ENCODE measurements around the gene PRDM10. TPM values are rescaled to one million over a fixed set of nuclear protein-coding genes. Genes with fewer than 3 reads are reported as not detected.
A peak's percentile ranks its signal among the peaks of the same experiment; 100 is the strongest.

The PRDM10 gene
- total and polyA plus RNA-seq, 3 experiments from 2014 or later, result 2.8 to 17.7 (median 16.0) TPM

DNA sequence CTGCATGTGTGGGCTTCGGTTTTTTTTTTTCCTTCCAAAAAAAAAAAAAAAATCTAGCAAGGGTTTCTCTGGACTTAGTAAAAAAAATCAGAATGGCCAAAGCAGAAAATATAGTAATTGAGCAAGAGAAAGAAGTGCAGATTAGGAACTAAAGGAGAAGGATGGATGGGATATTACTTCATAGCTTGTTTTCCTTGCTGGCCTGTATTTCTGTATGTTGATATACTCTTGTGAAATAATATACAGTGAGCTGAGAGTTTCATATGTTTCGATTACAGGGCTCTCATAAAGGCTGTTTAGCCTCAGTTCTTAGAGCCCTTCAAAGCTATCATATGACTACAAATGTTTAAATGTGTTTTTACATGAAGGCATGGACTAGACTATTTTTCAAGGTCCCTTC, 72.9 kb downstream of the PRDM10 start:
- POLR2A ChIA-PET, result no interaction called here
- CTCF ChIA-PET, result interaction anchor here (1.1 to 1.2 kb wide), 2 partner anchors 8 to 203 kb away, joined by 3 to 6 read pairs; no protein-coding TSS in a partner anchor
- no peaks in the 10 kb centered on the region for H3K27me3 Mint-ChIP-seq
- no peak overlapping the region for H3K4me3 ChIP-seq (ENCODE audit: low read length)
- H3K36me3 Mint-ChIP-seq, result peaks cover 6 to 56% (median 36%) of the 10 kb centered on the region in 3 donors
- H3K9me3 Mint-ChIP-seq, result no peaks in the 10 kb centered on the region
- no peaks in the 10 kb centered on the region for H3K4me1 ChIP-seq (ENCODE audit: insufficient read depth, low read length)
- H3K27ac Mint-ChIP-seq, result peak overlapping the region in 2 of 8 donors; percentile 15 to 17
- H3K4me1 Mint-ChIP-seq, result no peaks in the 10 kb centered on the region
- H3K27me3 ChIP-seq (ENCODE audit: insufficient read depth, low read length, poor library complexity, severe bottlenecking), result no peaks in the 10 kb centered on the region
- DNase-seq, result no peak
- no peak overlapping the region for H3K4me3 Mint-ChIP-seq
- H3K9me3 ChIP-seq (ENCODE audit: low read length), result no peaks in the 10 kb centered on the region
- H3K36me3 ChIP-seq (ENCODE audit: insufficient read depth, low read length), result peaks cover 6% of the 10 kb centered on the region
- no peak overlapping the region for H3K27ac ChIP-seq (ENCODE audit: low read depth, low read length)

DNA sequence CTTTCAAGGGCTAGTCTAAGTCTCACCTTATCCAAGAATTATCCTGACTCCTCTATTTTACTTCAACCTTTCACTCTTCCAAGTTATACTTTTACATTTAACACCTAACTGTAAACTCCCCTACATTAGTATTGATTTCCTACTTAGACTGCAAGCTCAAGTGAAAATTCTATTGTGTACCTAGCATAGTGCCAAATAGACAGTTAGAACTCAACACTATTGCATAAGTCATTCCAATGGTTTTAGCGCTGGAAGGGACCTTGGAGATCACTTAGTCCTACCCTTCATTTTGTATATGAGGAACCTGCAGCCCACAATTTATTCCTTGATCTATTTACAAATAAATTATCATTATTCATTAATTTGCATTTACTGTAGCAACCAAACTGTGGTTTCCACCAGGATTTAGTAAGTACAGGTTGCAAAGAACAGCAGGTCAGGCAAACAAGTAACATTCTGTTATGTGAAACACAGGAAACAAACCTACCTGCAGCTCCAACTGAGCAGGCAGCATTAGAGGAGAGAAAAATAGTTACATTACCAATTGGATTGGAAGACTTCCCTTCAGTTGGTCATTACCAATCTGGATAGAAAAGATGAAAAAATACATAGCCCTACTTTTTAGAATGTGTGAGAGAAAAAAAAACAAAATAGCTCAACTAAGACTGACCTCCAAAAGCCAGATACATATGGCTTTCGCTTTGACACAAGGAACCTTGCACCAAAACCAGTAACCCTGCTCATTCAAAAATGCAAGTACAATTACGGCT, 73.5 kb downstream of the PRDM10 start:
- H3K27me3 Mint-ChIP-seq, result no peaks in the 10 kb centered on the region
- no peak overlapping the region for H3K4me3 Mint-ChIP-seq
- H3K27ac ChIP-seq (ENCODE audit: low read depth, low read length), result no peak overlapping the region
- ChIA-PET POLR2A (no interaction called here), CTCF (interaction anchor here (1.1 to 13.9 kb wide), 3 partner anchors 8 to 204 kb away, joined by 3 to 159 read pairs (median 6); no protein-coding TSS in a partner anchor)
- H3K9me3 Mint-ChIP-seq, result no peaks in the 10 kb centered on the region
- H3K4me1 ChIP-seq (ENCODE audit: insufficient read depth, low read length), result no peaks in the 10 kb centered on the region
- no peak overlapping the region for H3K4me3 ChIP-seq (ENCODE audit: low read length)
- no peaks in the 10 kb centered on the region for H3K9me3 ChIP-seq (ENCODE audit: low read length)
- H3K36me3 ChIP-seq (ENCODE audit: insufficient read depth, low read length), result peaks cover 5% of the 10 kb centered on the region
- no peaks in the 10 kb centered on the region for H3K27me3 ChIP-seq (ENCODE audit: insufficient read depth, low read length, poor library complexity, severe bottlenecking)
- DNase-seq, result no peak
- peak overlapping the region in 2 of 8 donors; percentile 20 to 76 for H3K27ac Mint-ChIP-seq
- no peaks in the 10 kb centered on the region for H3K4me1 Mint-ChIP-seq
- peaks cover 6 to 54% (median 30%) of the 10 kb centered on the region in 3 donors for H3K36me3 Mint-ChIP-seq

DNA sequence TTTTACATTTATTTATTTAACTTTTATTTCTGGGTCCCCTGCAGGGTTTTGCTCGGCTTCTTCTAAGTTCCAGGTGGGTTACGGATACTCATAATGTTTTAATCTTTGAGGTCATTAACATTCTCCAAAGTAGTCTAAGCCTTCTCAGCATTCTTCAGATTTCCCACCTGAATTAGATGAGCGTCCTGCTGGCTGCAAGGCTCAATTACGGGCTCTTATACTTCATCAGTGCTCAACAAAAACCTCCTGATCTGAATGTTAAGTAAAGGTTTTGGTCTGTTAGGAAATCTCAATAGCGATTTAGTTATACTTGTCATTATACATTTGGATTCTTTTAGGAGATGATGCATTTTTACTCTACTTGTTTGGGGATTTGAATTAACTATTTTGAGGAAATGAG, 80.0 kb downstream of the PRDM10 start:
- no peak overlapping the region for H3K4me3 ChIP-seq (ENCODE audit: low read length)
- H3K27ac Mint-ChIP-seq, result peak overlapping the region in 1 of 8 donors; percentile 12
- POLR2A ChIA-PET, result interaction anchor here (0.7 to 1.9 kb wide), 2 partner anchors 205 to 209 kb away, joined by 7 to 8 read pairs; no protein-coding TSS in a partner anchor
- CTCF ChIA-PET, result interaction anchor here (0.9 to 13.9 kb wide), 7 partner anchors 13 to 224 kb away, joined by 3 to 159 read pairs (median 4); partner anchors contain the start of gene PRDM10
- H3K36me3 ChIP-seq (ENCODE audit: insufficient read depth, low read length), result no peaks in the 10 kb centered on the region
- H3K9me3 Mint-ChIP-seq, result no peaks in the 10 kb centered on the region
- peaks cover 3 to 6% (median 5%) of the 10 kb centered on the region in 3 donors for H3K4me1 Mint-ChIP-seq
- peaks cover 4 to 41% (median 8%) of the 10 kb centered on the region in 3 donors for H3K36me3 Mint-ChIP-seq
- no peak overlapping the region for H3K4me3 Mint-ChIP-seq
- DNase-seq, result no peak
- H3K27me3 ChIP-seq (ENCODE audit: insufficient read depth, low read length, poor library complexity, severe bottlenecking), result no peaks in the 10 kb centered on the region
- no peak overlapping the region for H3K27ac ChIP-seq (ENCODE audit: low read depth, low read length)
- peaks cover 5% of the 10 kb centered on the region for H3K4me1 ChIP-seq (ENCODE audit: insufficient read depth, low read length)
- H3K27me3 Mint-ChIP-seq, result peaks cover 0 to 3% of the 10 kb centered on the region in 2 donors
- no peaks in the 10 kb centered on the region for H3K9me3 ChIP-seq (ENCODE audit: low read length)

DNA sequence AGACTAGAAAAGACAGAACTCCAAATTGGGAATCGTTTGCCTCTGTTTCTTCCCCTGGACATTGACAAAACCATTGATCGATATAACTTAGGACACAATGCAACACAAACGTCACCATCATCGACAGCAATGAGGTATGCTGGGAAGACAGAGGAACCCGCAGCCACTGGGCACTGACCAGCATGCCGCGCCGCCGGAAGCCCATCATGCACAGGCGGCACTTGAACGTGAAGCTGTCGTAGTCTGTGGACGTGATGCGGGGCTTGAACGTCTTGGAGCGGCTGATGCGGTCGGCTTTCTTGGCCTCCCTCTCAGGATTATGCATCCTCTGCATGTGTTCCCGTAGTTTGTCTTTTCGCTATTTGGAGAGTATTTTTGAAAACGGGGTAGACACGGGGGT, 84.3 kb downstream of the PRDM10 start:
- no peak for DNase-seq
- Histone ChIP-seq H3K27ac (ENCODE audit: low read depth, low read length) (no peak overlapping the region), H3K9me3 (ENCODE audit: low read length) (no peaks in the 10 kb centered on the region), H3K27me3 (ENCODE audit: insufficient read depth, low read length, poor library complexity, severe bottlenecking) (no peaks in the 10 kb centered on the region), H3K4me3 (ENCODE audit: low read length) (no peak overlapping the region), H3K4me1 (ENCODE audit: insufficient read depth, low read length) (no peaks in the 10 kb centered on the region), H3K36me3 (ENCODE audit: insufficient read depth, low read length) (no peaks in the 10 kb centered on the region)
- Mint-ChIP-seq H3K27ac (no peak overlapping the region), H3K9me3 (no peaks in the 10 kb centered on the region), H3K4me1 (peaks cover 2 to 3% (median 2%) of the 10 kb centered on the region in 3 donors), H3K27me3 (peaks cover 0 to 3% of the 10 kb centered on the region in 2 donors), H3K4me3 (no peak overlapping the region), H3K36me3 (peaks cover 9 to 69% (median 9%) of the 10 kb centered on the region in 3 donors)
- CTCF ChIA-PET, result interaction anchor here (13.9 kb wide), 1 partner anchor 215 kb away, joined by 159 read pairs; no protein-coding TSS in a partner anchor
- POLR2A ChIA-PET, result no interaction called here

DNA sequence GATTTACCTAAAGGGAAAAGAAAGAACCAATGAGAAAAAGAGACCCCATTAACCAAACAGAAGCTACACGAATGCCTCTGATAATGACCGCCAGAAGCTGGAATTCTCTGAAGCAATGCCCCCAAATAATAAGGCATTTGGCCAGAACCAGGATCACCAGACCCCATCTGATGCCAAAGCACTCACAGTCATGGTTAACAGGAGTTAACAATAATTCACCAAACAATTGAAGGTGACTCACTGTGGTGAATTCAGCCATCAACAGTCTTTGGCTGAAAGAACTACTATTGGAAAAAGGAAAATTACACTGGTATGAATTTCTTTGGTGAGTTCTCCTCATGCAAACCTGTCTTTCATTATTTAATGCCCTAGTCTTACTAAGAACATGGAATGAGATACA, 85.4 kb downstream of the PRDM10 start:
- Histone ChIP-seq H3K9me3 (ENCODE audit: low read length) (no peaks in the 10 kb centered on the region), H3K27me3 (ENCODE audit: insufficient read depth, low read length, poor library complexity, severe bottlenecking) (no peaks in the 10 kb centered on the region), H3K36me3 (ENCODE audit: insufficient read depth, low read length) (no peaks in the 10 kb centered on the region), H3K4me1 (ENCODE audit: insufficient read depth, low read length) (no peaks in the 10 kb centered on the region), H3K4me3 (ENCODE audit: low read length) (no peak overlapping the region), H3K27ac (ENCODE audit: low read depth, low read length) (no peak overlapping the region)
- no peak for DNase-seq
- POLR2A ChIA-PET, result no interaction called here
- peaks cover 0 to 3% of the 10 kb centered on the region in 2 donors for H3K27me3 Mint-ChIP-seq
- no peaks in the 10 kb centered on the region for H3K9me3 Mint-ChIP-seq
- CTCF ChIA-PET, result interaction anchor here (13.9 kb wide), 1 partner anchor 216 kb away, joined by 159 read pairs; no protein-coding TSS in a partner anchor
- H3K36me3 Mint-ChIP-seq, result peaks cover 9 to 69% (median 10%) of the 10 kb centered on the region in 3 donors
- H3K4me1 Mint-ChIP-seq, result no peaks in the 10 kb centered on the region
- no peak overlapping the region for H3K27ac Mint-ChIP-seq
- no peak overlapping the region for H3K4me3 Mint-ChIP-seq

DNA sequence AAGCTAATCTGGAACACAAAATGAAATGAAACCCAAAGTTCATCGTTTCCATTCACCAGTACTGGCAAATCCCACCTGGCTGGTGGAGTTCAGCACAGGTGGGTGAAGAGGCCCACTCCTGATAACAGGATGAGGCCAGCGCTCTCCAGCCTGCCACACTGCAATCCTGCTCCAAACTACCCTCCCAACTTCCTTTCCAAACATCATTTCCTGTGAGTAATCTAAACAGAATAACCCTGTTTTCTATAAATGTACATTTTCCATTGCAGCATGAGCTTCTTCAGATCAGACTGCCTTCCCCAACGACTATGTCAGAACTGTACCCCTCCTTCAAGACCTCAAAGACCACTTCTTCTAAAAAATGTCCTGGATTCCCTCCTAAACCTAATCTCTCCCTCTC, 91.3 kb downstream of the PRDM10 start:
- Mint-ChIP-seq H3K4me1 (no peaks in the 10 kb centered on the region), H3K36me3 (peaks cover 16 to 72% (median 18%) of the 10 kb centered on the region in 3 donors), H3K4me3 (no peak overlapping the region), H3K27ac (peak overlapping the region in 6 of 8 donors; percentile 0 to 76 (median 20)), H3K9me3 (no peaks in the 10 kb centered on the region), H3K27me3 (no peaks in the 10 kb centered on the region)
- DNase-seq, result no peak
- Histone ChIP-seq H3K9me3 (ENCODE audit: low read length) (no peaks in the 10 kb centered on the region), H3K4me3 (ENCODE audit: low read length) (no peak overlapping the region), H3K27me3 (ENCODE audit: insufficient read depth, low read length, poor library complexity, severe bottlenecking) (no peaks in the 10 kb centered on the region), H3K36me3 (ENCODE audit: insufficient read depth, low read length) (peaks cover 15% of the 10 kb centered on the region), H3K4me1 (ENCODE audit: insufficient read depth, low read length) (no peaks in the 10 kb centered on the region), H3K27ac (ENCODE audit: low read depth, low read length) (no peak overlapping the region)
- POLR2A ChIA-PET, result no interaction called here
- CTCF ChIA-PET, result no interaction called here

DNA sequence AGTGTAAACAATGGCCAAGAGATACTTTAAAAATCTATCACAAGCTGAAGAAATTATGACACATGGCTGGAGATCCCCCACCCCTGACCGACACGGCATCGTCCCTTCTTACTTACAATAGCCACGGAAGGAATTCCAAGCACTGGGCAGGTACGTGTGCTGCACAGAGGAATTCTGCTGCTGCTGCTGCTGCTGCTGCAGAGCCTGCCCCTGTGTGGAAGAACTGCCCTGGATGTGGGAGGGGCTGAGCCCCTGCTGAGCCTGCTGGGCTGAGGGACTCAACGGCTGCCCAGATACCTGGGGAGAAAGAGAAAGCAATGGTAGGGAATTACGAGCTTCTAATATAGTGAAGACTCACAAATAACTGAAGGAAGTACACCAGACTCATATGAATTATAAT, 92.3 kb downstream of the PRDM10 start:
- Histone ChIP-seq H3K4me3 (ENCODE audit: low read length) (no peak overlapping the region), H3K9me3 (ENCODE audit: low read length) (no peaks in the 10 kb centered on the region), H3K4me1 (ENCODE audit: insufficient read depth, low read length) (no peaks in the 10 kb centered on the region), H3K27ac (ENCODE audit: low read depth, low read length) (no peak overlapping the region), H3K36me3 (ENCODE audit: insufficient read depth, low read length) (peaks cover 19% of the 10 kb centered on the region), H3K27me3 (ENCODE audit: insufficient read depth, low read length, poor library complexity, severe bottlenecking) (no peaks in the 10 kb centered on the region)
- ChIA-PET POLR2A (no interaction called here), CTCF (interaction anchor here (1.2 to 1.5 kb wide), 2 partner anchors 12 to 222 kb away, joined by 3 to 5 read pairs; no protein-coding TSS in a partner anchor)
- Mint-ChIP-seq H3K4me3 (no peak overlapping the region), H3K27ac (no peak overlapping the region), H3K4me1 (no peaks in the 10 kb centered on the region), H3K36me3 (peaks cover 16 to 72% (median 19%) of the 10 kb centered on the region in 3 donors), H3K9me3 (no peaks in the 10 kb centered on the region), H3K27me3 (no peaks in the 10 kb centered on the region)
- no peak for DNase-seq

DNA sequence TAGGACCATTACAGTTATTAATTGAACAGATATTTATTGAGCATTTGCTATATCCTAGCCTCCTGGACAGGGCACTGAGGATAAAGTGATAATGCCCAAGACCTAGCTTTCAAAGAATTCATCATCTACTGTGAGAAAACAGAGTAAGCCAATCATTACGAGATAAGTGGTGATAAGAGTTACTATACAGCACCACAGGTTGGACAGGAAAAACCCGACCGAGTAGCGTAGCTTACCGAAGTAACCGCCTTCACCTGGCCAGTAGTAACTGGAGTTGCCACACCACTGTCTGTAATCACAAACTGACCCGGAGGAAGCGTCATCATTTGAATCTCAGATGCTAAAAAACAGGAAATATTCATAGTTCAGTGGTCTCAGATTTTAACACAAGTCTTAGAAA, 97.2 kb downstream of the PRDM10 start:
- H3K27me3 Mint-ChIP-seq, result no peaks in the 10 kb centered on the region
- no peak for DNase-seq
- no peak overlapping the region for H3K27ac ChIP-seq (ENCODE audit: low read depth, low read length)
- H3K4me1 Mint-ChIP-seq, result no peaks in the 10 kb centered on the region
- no peaks in the 10 kb centered on the region for H3K9me3 ChIP-seq (ENCODE audit: low read length)
- ChIA-PET POLR2A (no interaction called here), CTCF (no interaction called here)
- H3K36me3 ChIP-seq (ENCODE audit: insufficient read depth, low read length), result peaks cover 21% of the 10 kb centered on the region
- no peaks in the 10 kb centered on the region for H3K27me3 ChIP-seq (ENCODE audit: insufficient read depth, low read length, poor library complexity, severe bottlenecking)
- H3K4me1 ChIP-seq (ENCODE audit: insufficient read depth, low read length), result no peaks in the 10 kb centered on the region
- H3K4me3 Mint-ChIP-seq, result no peak overlapping the region
- no peak overlapping the region for H3K4me3 ChIP-seq (ENCODE audit: low read length)
- peak overlapping the region in 1 of 8 donors; percentile 43 for H3K27ac Mint-ChIP-seq
- peaks cover 18 to 68% (median 28%) of the 10 kb centered on the region in 3 donors for H3K36me3 Mint-ChIP-seq
- H3K9me3 Mint-ChIP-seq, result no peaks in the 10 kb centered on the region

Measured in CD8-positive, alpha-beta memory T cell (primary cell).